ENCODE results near the gene ATP5ME.
"Not testable (repeated sequence)": the region's sequence is repeated elsewhere in the genome, so short reads cannot be mapped to it uniquely, and the experiment has no call there.

ATP5ME gene, protein sequence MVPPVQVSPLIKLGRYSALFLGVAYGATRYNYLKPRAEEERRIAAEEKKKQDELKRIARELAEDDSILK

DNA sequence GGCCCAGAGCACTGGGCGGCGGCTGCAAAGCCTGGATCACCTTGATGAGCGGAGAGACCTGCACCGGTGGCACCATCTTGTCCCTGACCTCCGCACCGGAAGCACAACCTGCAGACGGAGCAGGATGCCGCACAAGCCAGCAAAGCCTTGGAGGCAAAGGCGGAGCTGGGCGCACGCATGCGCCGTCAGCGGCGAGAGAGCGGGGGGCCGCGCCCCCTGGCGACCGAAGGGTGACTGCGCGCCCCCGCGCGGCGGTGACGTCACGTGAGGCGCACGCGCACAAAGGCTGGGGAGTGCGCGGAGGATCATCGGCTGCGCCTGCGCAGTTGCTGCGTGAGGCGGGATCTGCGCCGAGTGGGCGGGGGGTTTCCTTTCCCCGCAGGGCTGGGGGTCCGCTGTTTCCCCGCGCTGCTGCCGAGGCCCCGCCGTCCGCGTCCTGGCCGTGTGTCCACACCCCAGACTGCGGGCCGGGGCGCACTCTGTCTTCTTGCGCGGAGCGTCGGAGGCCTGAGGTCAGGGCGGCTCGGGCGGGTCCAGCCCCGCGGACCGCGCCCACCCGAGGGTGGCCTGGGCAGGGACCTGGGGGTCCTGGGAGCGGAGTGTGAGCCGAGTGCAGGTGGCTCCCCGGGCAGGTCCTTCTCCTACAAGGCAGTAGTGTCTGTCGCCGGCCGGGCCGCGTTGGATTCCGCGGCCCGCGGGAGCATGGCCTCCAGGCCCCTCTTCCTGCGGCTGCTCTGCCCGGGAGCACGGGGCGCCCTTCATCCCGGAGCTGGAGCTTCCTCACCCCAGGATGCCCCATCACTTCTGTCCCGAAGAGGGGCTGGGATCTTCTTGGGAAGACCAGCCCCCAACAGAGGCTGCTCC, at the start of gene ATP5ME, which contains the start of gene MYL5:
Gene ATP5ME, minus strand, starts transcription at position 105 of the 864 bp plus-strand sequence. Its CDS starts 29 bp downstream, at position 76.
Gene MYL5, plus strand, starts transcription at position 371 of the 864 bp plus-strand sequence. CDS start 3,485 bp downstream, outside the sequence.
- DNase-seq: peak; percentile 97 to 98

DNA sequence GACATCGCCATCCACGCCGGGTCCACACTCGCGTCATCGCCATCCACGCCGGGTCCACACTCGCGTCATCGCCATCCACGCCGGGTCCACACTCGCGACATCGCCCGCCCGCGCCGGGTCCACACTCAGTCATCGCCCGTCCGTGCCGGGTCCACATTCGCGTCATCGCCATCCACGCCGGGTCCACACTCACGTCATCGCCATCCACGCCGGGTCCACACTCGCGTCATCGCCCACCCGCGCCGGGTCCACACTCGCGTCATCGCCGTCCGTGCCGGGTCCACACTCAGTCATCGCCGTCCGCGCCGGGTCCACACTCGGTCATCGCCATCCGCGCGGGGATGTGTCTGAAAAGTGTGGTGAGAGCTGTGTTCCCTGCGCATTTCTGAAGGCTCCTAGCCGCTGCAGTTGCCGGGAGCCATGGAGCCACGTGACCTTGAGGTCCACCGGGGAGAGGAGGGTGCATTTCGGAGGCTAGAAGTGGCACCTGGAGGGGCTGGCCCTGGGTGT, 48.8 kb upstream of the ATP5ME start:
- no peak for DNase-seq

DNA sequence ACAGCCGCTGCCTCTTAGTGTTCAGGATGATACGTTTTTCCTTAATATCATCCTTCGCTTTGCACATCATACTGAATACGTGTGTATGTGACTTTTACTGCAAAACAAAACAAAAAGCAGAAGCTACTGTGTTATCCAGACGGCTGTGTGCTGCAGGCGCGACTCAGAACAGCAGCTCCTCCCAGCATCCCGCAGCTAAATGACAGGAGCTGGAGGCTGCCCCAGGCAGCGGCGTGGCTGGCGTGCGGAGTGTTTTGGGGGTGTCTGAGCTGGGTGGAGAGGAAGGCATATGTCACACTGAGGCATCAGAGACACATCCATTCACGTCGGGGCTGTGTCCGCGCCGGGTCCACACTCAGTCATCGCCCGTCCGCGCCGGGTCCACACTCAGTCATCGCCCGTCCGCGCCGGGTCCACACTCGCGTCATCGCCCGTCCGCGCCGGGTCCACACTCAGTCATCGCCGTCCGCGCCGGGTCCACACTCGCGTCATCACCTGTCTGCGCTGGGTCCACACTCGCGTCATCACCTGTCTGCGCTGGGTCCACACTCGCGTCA, 48.2 kb upstream of the ATP5ME start:
- DNase-seq: no peak

DNA sequence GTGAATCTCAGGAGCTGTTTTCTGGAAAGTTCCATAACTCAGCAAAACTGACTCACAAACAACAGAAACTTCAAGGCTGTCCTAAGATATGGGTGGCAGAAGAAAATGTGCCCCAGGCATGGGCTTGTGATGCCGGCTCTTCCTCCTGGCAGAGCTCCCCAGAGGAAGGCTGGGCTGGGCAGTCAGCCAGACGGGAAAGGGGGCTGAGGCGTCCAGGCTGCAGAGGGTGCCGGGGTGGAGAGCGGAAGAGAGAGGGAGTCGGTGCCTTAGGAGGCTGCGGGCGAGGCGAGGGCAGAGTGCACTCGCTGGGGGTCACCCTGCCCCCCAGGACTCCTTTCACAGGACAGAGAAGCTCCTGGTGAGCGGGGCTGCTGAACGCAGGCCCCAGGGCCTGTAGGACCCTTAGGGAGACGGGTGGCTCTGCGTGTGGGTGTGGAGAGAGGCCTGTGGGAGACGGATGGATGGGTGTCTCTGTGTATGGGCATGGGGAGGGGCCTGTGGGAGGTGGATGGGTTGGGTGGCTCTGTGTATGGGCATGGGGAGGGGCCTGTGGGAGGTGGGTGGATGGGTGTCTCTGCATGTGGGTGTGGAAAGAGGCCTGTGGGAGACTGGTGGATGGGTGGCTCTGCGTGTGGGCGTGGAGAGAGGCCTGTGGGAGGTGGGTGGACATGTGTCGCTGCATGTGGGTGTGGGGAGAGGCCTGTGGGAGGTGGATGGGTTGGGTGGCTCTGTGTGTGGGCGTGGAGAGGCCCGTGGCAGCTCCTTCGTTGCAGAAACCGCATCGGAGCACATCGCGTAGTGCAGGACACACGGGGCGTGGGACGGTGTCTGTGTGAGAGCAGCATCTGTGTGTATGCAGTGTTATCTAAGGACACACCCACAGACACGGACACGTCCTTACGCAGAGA, 47.4 kb upstream of the ATP5ME start:
- DNase-seq: peak in 1 of 2 experiments; percentile 21

DNA sequence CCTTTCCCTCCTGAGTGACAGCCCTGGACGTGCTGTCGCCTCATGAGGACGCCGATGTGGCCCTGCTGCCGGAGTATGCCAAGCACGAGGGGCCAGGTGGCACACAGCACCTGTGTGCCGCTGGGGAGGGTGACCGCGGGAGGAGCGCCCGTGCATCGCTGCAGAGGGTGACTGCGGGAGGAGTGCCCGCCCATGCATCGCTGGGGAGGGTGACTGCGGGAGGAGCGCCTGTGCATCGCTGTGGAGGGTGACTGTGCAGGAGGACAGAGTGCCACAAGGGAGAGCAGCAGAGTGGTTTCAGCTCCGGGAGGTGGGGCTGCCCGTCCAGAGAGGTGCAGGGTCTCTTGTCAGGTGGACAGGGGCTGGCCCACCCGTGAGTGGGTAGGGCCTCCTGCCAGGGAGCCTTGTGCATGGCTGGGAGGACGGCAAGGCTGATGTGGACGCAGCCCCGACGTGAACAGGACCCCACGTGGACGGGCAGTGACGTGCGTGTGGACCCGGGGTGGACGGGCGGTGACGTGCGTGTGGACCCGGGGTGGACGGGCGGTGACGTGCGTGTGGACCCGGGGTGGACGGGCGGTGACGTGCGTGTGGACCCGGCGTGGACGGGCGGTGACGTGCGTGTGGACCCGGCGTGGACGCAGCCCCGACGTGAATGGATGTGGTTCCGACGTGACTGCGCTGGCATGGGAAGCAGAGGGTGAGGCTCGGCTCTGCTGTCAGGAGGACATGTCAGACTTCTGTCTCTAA, 46.2 kb upstream of the ATP5ME start:
- DNase-seq: no peak

DNA sequence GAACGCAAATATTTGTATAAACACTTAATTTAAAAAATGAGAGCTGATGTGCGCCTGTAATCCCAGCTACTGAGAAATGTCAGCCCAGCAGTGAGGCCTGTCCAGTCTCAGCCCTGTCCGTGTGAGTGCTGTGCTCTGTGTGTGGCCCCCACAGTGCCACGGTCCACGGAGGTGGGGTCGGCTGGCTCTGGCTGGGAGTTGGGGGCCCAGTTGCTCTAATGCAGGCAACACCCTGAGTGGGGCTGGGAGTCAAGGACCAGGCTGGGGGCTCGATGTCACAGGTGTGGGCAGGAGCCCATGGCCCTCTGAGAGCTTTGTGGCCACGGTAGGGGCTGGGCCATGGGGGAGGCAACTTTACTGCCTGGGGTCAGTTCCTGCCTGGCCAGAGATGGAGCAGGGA, 44.4 kb upstream of the ATP5ME start:
- DNase-seq: no peak

DNA sequence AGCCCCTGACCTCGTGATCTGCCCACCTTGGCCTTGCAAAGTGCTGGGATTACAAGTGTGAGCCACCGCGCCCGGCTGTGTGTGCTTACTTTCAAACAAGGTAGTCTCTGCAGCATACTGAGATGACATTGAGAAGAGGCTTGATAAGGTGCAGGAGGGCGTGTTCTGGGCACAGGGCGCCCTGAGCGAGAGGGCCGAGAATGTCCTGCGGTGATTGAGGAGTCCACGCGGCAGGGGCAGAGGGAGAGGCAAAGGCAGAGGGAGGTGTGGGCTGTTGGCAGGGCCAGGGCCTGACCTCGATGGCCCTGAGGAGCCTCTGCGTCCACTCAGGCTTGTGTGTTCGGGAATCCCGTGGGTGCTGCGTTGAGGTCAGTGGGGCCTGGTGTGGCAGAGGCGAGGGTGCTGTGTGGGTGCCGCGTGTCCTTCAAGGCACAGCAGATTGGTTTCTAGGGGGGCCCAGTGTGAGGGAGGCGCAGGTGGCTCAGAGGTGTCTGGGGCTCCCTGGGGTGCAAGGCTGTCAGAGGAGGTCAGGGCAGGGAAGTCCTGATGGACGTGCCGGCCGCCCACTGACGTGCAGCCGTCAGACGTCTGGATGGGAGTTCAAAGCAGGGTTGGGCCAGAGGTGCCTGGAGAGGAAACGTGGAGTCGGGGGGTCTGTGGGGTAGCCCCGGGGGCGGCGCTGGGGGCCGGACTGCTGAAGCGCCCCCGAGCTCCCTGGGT, 43.7 kb upstream of the ATP5ME start:
- DNase-seq: no peak

DNA sequence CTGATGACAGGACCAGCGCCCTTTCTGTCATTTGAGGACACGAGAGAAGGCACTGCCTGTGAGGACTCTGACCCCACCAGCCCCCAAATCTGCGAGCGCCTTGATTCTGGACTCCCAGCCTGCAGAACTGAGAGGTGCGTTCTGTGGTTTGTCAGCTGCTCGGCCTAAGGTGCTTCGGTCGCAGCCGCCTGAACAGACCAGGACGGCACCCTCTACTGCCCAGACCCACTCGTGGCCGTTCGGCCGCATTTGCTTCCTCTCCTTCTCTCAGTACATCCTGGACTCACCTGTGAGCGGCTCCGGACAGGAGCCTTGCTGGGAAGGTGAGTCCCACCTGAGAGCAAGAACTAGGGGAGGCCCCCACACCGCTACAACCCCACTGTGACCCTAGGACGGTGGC, 40.0 kb upstream of the ATP5ME start:
- DNase-seq: no peak

DNA sequence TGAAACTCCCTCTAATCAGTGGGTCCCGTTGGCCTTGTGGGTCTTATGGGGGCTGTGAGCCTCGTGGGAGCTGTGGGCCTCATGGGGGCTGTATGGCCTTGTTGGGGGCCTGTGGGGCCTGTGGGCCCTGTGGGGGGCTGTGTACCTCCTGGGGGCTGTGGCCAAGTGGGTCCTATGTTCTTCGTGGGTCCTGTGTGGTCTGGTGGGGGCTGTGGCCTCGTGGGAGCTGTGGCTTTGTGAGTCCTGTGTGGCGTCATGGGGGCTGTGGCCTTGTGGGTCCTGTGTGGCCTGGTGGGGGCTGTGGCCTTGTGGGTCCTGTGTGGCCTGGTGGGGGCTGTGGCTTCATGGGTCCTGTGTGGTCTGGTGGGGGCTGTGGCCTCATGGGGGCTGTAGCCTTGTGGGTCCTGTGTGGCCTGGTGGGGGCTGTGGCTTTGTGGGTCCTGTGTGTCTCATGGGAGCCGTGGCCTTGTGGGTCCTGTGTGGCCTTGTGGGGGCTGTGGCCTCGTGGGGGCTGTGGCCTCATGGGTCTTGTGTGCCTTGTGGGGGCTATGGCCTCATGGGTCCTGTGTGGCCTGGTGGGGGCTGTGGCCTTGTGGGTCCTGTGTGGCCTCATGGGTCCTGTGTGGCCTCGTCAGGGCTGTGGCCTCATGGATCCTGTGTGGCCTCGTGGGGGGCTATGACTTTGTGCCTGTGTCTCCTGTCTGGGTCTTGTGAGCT, 39.0 kb upstream of the ATP5ME start:
- DNase-seq: no peak

DNA sequence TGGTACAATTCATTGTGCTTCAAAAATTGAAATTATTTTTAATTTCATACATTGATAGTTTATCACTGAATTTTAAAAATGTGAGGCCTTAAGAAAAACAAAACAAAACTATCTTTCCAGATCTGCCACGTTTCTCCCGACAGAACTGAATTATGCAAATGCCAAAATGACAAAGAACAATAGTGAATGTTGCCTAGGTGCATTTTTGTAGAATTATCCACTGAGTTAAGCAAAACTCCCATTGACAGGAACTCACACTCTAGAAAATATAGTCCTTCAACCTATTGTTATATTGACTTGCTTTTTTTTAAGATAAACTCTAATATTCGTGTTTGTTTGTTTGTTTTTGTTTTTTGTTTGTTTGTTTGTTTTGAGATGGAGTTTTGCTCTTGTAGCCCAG, 38.0 kb upstream of the ATP5ME start:
- DNase-seq: no peak

DNA sequence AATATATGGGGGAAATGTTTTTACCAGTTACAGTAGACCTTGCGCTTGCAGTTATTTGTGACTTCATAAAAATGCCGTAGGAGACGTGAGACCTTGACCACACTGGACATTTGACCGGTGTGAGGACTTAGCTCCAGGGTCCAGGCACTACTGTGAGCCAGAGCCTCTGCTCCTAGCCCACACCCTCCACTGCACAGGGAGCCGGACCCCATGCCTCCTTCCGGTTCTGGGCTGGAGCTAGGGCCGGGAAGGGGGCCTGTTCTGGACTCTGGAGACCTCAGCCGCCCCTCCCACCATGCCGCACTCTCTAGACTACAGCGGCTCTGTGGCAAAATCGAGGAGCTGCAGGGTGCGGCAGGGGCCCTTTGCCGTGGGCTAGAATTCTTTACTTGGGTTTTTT, 36.8 kb upstream of the ATP5ME start:
- no peak for DNase-seq

DNA sequence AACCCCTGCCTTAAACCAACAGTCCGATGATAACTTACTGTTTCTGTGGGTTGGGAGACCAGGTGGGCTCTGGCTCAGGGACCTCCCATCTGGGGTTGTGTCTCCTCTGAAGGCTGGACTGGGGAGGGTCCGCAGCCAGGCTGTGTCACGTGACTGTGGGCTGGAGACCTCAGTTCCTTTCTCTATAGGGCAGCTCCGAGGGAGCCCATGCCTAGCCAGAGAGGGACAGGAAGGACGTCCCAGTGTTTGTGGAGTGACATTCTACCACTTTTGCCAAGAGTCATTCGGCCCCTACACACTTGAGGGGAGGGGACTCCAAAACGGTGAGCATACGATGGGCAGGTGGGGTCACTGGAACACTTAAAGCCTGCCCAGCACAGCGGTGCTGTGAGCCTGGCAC, 36.0 kb upstream of the ATP5ME start:
- no peak for DNase-seq

DNA sequence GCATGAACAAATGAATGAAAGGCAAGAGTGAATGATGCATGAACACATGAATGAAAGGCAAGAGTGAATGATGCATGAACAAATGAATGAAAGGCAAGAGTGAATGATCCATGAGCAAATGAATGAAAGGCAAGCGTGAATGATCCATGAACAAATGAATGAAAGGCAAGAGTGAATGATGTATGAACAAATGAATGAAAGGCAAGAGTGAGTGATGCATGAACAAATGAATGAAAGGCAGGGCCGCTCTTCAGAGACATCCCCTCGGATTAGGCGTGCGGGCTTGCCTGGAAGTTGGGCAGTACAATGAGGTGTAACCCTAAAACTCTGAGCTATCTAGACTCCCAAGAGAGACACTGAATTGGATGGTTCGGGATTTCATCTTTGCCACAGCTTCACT, 35.3 kb upstream of the ATP5ME start:
- DNase-seq: no peak

DNA sequence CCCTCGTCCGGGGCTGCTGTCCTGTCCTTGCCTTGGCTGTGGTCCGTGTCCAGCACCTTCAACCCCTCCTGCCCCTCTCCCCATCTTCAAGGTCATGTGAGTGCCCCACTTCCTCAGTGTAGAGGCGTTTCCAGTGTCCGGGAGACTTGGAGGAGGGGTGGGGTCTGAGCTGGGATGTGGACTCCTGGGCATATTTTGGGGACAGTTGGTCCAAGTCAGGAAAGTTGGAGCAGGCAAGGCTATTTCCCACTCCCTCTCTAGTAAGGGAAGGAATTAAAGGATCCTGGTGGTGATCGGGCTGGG, 34.5 kb upstream of the ATP5ME start:
- DNase-seq: no peak

DNA sequence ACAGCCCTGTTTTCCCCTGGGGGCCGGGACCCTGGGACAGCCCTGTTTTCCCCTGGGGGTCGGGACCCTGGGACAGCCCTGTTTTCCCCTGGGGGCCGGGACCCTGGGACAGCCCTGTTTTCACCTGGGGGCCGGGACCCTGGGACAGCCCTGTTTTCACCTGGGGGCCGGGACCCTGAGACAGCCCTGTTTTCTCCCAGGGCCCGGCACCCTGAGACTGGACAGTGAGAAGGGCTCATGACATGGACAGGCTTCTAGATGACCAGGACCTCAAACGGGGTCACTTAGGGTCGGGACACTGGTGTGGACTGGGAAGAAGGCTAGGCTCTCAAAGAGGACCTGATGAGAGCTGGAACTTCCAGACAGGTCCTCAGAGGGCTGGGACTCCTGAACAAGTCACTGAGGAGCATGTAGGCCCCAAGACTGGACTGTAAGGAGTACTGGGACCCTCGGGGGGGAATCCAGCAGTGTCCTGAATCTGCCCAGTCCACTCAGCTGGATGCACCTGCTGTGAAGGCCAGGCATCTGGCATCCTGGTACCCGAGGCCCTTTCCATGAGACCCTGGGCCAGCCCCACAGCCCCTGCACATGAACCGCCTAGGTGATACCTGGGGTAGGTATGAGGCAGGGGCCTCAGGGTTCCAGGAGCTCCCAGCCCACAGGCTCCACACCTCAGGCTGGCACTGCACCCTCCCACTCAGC, 34.0 kb upstream of the ATP5ME start:
- DNase-seq: no peak

DNA sequence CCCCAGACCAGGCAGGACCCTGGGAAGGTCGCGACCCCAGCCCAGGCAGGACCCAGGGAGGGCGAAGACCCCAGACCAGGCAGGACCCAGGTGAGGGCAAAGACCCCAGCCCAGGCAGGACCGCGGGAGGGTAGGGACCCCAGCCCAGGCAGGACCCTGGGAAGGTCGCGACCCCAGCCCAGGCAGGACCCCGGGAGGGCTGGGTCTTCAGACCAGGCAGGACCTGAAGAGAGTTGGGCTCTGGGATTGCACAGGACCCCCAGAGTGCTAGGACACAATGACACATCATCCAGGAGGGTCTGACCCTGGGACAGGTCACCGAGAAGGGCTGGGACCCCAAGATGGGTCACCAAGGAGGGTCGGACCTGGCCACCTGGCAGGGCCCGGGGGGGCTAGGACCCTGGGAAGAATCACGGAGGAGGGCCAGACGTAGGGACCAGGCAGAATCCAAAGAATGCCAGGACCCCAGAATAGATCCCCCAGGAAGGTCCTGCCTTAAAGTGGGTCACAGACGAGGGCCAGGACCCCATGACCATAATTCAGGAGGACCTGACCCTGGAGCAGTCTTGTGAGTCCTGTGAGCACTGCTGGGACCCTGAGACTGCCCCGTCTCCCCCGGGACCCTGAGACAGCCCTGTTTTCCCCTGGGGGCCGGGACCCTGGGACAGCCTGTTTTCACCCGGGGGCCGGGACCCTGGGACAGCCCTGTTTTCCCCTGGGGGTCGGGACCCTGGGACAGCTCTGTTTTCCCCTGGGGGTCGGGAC, 32.9 kb upstream of the ATP5ME start:
- DNase-seq: no peak

DNA sequence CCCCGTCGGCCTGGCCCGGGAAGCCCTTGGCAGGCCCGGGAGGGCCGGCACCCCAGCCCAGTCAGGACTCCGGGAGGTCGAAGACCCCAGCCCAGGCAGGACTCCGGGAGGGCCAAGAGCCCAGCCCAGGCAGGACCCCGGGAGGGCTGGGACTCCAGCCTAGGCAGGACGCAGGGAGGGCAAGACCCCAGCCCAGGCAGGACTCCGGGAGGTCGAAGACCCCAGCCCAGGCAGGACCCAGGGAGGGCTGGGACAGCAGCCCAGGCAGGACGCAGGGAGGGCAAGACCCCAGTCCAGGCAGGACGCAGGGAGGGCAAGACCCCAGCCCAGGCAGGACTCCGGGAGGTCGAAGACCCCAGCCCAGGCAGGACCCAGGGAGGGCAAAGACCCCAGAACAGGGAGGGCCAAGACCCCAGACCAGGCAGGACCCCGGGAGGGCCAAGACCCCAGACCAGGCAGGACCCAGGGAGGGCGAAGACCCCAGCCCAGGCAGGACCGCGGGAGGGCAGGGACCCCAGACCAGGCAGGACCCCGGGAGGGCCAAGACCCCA, 32.1 kb upstream of the ATP5ME start:
- DNase-seq: not testable (repeated sequence)

DNA sequence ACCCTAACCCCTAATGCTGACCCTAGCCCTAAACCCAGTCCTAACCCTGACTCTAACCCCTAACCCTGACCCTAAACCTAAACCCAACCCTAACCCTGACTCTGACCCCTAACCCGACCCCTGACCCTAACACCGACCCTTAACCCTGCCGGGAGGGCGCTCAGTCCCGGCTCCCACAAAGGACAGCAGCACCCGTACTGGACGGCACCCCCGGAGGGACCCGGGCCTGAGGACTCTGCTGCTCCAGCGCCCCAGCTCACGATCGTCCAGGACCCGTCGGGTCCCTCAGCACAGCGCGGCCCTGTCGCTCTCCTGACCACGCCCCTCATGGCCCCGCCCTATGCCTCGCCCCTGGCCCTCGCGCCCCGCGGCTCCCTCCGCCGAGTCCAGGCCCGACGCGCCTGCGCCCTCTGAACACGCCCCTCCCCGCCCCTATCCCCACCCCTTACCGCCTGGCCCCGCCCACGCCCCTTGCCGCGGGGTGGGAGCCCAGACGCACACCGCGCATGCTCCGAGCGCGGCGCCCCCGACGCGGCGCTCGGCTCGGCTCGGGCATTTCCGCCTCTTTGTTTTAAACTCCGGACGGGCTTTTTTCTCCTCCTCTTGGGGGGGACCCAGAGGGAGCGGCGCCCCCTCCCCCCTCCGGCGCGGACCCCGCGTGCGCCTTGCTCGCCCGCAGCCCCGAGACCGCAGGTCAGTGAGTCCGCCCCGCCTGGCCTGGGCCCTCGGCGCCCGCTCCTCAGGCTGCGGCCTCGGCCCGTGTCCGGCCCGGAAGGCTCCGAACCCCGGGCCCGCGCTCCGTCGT, 31.4 kb upstream of the ATP5ME start, which contains the start of gene PCGF3:
Gene PCGF3, plus strand, starts transcription at position 555 of the 805 bp plus-strand sequence. CDS start 27,849 bp downstream, outside the sequence.
- DNase-seq: peak; percentile 94 to 98

Measured in stimulated activated CD4-positive, alpha-beta T cell treated with anti-CD3 and anti-CD28 coated beads, Interleukin-4, amount 100 ng/mL, for 4 hours (primary cell).